ENCODE data around the gene NOC4L. TPM values are rescaled to one million over a fixed set of nuclear protein-coding genes. Genes with fewer than 3 reads are reported as not detected.

Gene NOC4L
- total RNA-seq, 2 donors from 2014 or later = 17.0 to 39.9 TPM

GRCh38 chr12:132154341-132154761 lies 10.1 kb downstream of the NOC4L start:
- Mint-ChIP-seq H3K4me3 (no peak overlapping the region), H3K36me3 (ENCODE audit: low read depth) (no peaks in the 10 kb centered on the region), H3K4me1 (no peaks in the 10 kb centered on the region), H3K9me3 (no peaks in the 10 kb centered on the region), H3K27ac (no peak overlapping the region), H3K27me3 (no peaks in the 10 kb centered on the region)
- ATAC-seq (replicated peaks) = no peak

- H3K36me3 Mint-ChIP-seq (ENCODE audit: low read depth) = no peaks in the 10 kb centered on the region
- H3K4me3 Mint-ChIP-seq = no peak overlapping the region
- no peak for ATAC-seq (replicated peaks)
- H3K9me3 Mint-ChIP-seq = no peaks in the 10 kb centered on the region
- H3K4me1 Mint-ChIP-seq = no peaks in the 10 kb centered on the region
- no peak overlapping the region for H3K27ac Mint-ChIP-seq
- H3K27me3 Mint-ChIP-seq = no peaks in the 10 kb centered on the region
Measured at GRCh38 chr12:132154941-132155770, 10.9 kb downstream of the NOC4L start.

GRCh38 chr12:132155771-132156572 lies 11.7 kb downstream of the NOC4L start:
- Mint-ChIP-seq H3K27ac (no peak overlapping the region), H3K4me1 (no peaks in the 10 kb centered on the region), H3K27me3 (no peaks in the 10 kb centered on the region), H3K9me3 (no peaks in the 10 kb centered on the region), H3K4me3 (no peak overlapping the region), H3K36me3 (ENCODE audit: low read depth) (no peaks in the 10 kb centered on the region)
- ATAC-seq (replicated peaks) = no peak

- Mint-ChIP-seq H3K36me3 (ENCODE audit: low read depth) (no peaks in the 10 kb centered on the region), H3K4me3 (no peak overlapping the region), H3K4me1 (no peaks in the 10 kb centered on the region), H3K9me3 (no peaks in the 10 kb centered on the region), H3K27ac (no peak overlapping the region), H3K27me3 (no peaks in the 10 kb centered on the region)
- no peak for ATAC-seq (replicated peaks)
Measured at GRCh38 chr12:132156573-132157325, 12.5 kb downstream of the NOC4L start.

GRCh38 chr12:132157733-132158409 lies 13.6 kb downstream of the NOC4L start:
- Mint-ChIP-seq H3K27ac (no peak overlapping the region), H3K9me3 (no peaks in the 10 kb centered on the region), H3K4me1 (no peaks in the 10 kb centered on the region), H3K27me3 (no peaks in the 10 kb centered on the region), H3K4me3 (no peak overlapping the region), H3K36me3 (ENCODE audit: low read depth) (no peaks in the 10 kb centered on the region)
- ATAC-seq (replicated peaks) = no peak

GRCh38 chr12:132158677-132159554 lies 14.7 kb downstream of the NOC4L start:
- Mint-ChIP-seq H3K27ac (no peak overlapping the region), H3K4me1 (peaks cover under 1% of the 10 kb centered on the region)

GRCh38 chr12:132159555-132160003 lies 15.3 kb downstream of the NOC4L start:
- Mint-ChIP-seq H3K9me3 (no peaks in the 10 kb centered on the region), H3K36me3 (ENCODE audit: low read depth) (no peaks in the 10 kb centered on the region), H3K4me1 (peaks cover 7% of the 10 kb centered on the region), H3K27ac (no peak overlapping the region), H3K4me3 (no peak overlapping the region), H3K27me3 (no peaks in the 10 kb centered on the region)
- no peak for ATAC-seq (replicated peaks)

More at GRCh38 chr12:132158677-132159554, 14.7 kb downstream of the NOC4L start:
- H3K27me3 Mint-ChIP-seq = no peaks in the 10 kb centered on the region
- no peak overlapping the region for H3K4me3 Mint-ChIP-seq
- H3K36me3 Mint-ChIP-seq (ENCODE audit: low read depth) = no peaks in the 10 kb centered on the region
- H3K9me3 Mint-ChIP-seq = no peaks in the 10 kb centered on the region
- ATAC-seq (replicated peaks) = no peak

GRCh38 chr12:132160016-132160415 lies 15.8 kb downstream of the NOC4L start:
- ATAC-seq (replicated peaks) = no peak
- H3K36me3 Mint-ChIP-seq (ENCODE audit: low read depth) = no peaks in the 10 kb centered on the region
- no peak overlapping the region for H3K4me3 Mint-ChIP-seq
- H3K4me1 Mint-ChIP-seq = peaks cover 8% of the 10 kb centered on the region
- H3K9me3 Mint-ChIP-seq = no peaks in the 10 kb centered on the region
- no peak overlapping the region for H3K27ac Mint-ChIP-seq
- H3K27me3 Mint-ChIP-seq = no peaks in the 10 kb centered on the region

GRCh38 chr12:132160601-132161035 lies 16.4 kb downstream of the NOC4L start:
- no peak for ATAC-seq (replicated peaks)
- Mint-ChIP-seq H3K27me3 (no peaks in the 10 kb centered on the region), H3K9me3 (no peaks in the 10 kb centered on the region), H3K4me1 (peaks cover 8% of the 10 kb centered on the region), H3K27ac (no peak overlapping the region), H3K36me3 (ENCODE audit: low read depth) (no peaks in the 10 kb centered on the region), H3K4me3 (no peak overlapping the region)

GRCh38 chr12:132161036-132161781 lies 17.0 kb downstream of the NOC4L start:
- no peaks in the 10 kb centered on the region for H3K9me3 Mint-ChIP-seq
- no peaks in the 10 kb centered on the region for H3K27me3 Mint-ChIP-seq
- no peak overlapping the region for H3K27ac Mint-ChIP-seq
- ATAC-seq (replicated peaks) = peak; percentile 30
- H3K36me3 Mint-ChIP-seq (ENCODE audit: low read depth) = no peaks in the 10 kb centered on the region
- H3K4me1 Mint-ChIP-seq = peaks cover 8% of the 10 kb centered on the region
- H3K4me3 Mint-ChIP-seq = no peak overlapping the region

- H3K4me3 Mint-ChIP-seq = no peak overlapping the region
- no peak for ATAC-seq (replicated peaks)
- no peaks in the 10 kb centered on the region for H3K27me3 Mint-ChIP-seq
- H3K27ac Mint-ChIP-seq = no peak overlapping the region
- H3K9me3 Mint-ChIP-seq = no peaks in the 10 kb centered on the region
- H3K36me3 Mint-ChIP-seq (ENCODE audit: low read depth) = no peaks in the 10 kb centered on the region
- H3K4me1 Mint-ChIP-seq = peaks cover 12% of the 10 kb centered on the region
Measured at GRCh38 chr12:132161796-132162507, 17.7 kb downstream of the NOC4L start.

GRCh38 chr12:132162508-132163031 lies 18.3 kb downstream of the NOC4L start:
- Mint-ChIP-seq H3K36me3 (ENCODE audit: low read depth) (no peaks in the 10 kb centered on the region), H3K4me1 (peaks cover 15% of the 10 kb centered on the region), H3K27ac (no peak overlapping the region), H3K4me3 (no peak overlapping the region), H3K27me3 (no peaks in the 10 kb centered on the region), H3K9me3 (no peaks in the 10 kb centered on the region)
- peak; percentile 47 for ATAC-seq (replicated peaks)

Measured in activated T-helper 17 cell treated with anti-CD3 and anti-CD28 coated beads, Interleukin-2, amount 50 U/mL, for 72 hours (primary cell).